GM18907 (cell line): ENCODE measurements around the gene NTF3.

Experiments used
- ATAC-seq: cut with Tn5 transposase; IDR thresholded peaks from one replicate; pipeline ENCODE4 v1.9.1; 2021; ENCODE audit warnings: mild to moderate bottlenecking, moderate library complexity; ENCODE audit not compliant: unreplicated experiment

The NTF3 gene

DNA sequence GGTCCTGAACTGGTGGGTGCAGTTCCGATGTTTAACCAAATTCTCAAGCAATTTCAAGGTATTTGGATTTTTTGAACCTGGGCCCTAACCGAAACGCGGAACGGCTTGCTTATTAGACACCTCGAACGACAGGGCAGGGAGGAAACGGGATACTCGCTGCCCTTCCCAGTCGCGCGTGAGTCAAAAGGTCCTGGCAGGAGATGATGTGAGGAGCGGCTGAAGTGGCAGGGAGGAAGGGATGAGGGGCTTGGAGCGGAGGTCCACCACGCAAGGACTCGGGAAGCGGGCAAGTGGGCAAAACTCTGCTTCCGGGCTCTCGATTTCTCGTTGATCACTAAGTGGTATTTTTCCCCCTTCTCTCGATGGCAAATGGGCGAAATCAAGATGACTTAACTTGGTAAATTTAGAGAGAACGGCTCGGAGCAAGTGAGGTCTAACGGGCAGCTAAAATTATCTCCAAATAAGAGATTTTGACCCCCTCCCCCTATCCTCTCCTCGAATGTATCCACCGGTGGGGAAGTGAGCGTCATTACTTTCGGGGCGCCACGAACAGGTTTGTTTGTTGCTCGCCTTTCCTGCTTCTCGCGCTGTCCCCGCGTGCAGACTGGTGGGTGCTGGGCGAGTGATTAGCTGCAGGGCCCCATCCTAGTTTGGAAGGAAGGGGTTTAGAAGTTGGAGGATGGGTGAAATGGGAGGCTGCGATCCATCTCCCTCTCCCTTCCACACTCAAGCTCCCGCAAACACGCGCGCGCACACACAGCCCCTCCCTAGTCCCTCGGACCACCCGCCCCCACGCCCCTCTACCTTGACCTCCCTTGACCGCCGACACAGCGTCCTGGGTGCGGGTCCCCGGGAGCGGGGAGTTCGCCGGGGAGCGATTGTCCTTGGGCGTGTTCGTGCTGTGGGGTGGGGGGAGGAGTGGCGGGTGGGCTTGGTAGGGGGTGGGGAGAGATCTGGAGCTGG, 986 bp upstream of the NTF3 start:
- no peak for ATAC-seq

- ATAC-seq: no peak
Observed at GRCh38 chr12:5433081-5433844, 1.4 kb downstream of the NTF3 start.

GRCh38 chr12:5433845-5434646, 2.1 kb downstream of the NTF3 start:
- no peak for ATAC-seq

- no peak for ATAC-seq
Observed at GRCh38 chr12:5434647-5435560, 3.0 kb downstream of the NTF3 start.

GRCh38 chr12:5437182-5437583, 5.3 kb downstream of the NTF3 start:
- no peak for ATAC-seq

- ATAC-seq: no peak
Observed at GRCh38 chr12:5437589-5437988, 5.7 kb downstream of the NTF3 start.

DNA sequence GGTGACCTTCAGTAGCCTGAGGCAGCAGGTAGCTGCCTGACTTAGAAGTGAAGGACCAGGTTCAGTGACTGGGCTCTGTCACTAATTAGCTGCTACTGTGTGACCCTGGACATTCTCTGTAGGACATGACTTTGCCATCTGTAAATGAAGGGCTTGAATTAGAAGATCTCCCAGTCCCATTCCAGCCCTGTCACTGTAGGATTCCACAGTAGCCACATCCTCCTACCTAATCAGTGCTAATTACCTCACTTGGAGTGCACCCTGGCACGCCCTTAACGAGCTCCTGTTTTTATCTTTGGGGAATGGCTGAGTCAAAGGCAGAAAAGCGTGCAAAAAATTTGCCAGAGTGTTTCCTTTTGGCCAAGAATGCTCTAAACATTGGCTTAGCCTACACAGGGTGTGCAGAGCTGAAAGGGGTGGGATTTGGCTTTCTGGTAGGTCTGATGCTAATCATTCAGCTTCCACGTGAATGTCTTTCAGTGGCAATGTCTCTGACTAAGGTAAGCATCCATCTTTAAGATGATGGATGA, 6.8 kb downstream of the NTF3 start:
- no peak for ATAC-seq

DNA sequence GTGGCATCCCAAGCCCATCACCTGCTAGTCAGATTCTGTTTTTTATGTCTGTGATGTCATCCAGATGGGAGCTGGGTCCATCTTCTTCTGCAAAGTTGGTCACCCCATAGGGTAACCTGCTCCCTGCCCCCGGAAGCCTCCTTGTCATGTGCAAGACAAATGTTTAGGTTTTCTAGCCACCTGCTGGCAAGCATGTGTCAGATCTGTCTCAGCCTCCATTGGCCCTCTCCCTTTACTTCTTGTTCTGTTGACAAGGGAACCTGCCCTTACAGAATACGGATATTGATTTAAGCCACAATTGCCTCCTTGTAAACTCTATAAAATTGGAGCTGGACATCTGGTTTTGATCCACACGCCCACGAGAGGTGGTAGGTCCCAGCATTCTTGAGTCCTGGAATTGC, 7.5 kb downstream of the NTF3 start:
- ATAC-seq: no peak

DNA sequence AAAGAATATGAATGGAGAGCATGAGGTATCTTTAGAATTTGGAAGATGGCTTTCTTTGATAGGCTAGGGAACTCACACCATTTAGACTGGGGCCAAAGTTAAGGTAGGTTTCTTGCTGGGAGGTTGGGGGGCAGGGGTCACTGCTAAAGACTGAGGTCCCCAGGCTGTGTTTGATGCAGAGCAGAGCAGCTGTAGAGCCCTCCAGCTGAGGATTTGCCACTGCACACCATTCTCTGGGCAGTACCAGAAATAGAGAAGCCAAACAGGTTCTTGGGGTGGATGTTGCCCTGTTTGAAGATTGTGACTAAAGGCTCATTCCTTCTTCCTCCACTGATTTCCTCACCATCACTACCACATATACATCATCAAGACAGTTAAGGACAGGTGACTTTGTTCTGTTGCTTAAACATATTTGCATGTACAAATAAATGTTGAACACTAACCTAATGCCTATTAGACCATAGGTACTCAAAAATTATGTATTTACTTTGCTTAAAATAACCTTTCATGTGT, 7.9 kb downstream of the NTF3 start:
- ATAC-seq: no peak

DNA sequence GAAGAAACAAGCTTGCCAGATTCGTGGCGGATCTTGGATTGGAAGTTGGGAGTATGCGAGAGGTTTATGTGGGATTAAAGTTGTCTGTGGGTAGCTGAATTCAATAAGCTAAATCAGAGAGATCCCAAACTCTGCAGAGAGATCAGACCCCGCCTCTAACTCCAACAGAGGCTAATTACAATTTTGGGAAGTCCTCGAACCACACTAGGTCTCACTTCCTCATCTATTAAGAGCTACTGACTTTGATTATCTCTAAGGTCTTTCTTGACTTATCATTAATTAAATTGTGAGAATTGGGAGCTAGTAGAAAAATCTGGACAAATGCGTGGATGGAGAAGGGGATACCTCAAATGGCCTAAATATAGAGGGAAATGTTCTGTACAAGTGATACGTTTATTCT, 9.1 kb downstream of the NTF3 start:
- ATAC-seq: no peak

DNA sequence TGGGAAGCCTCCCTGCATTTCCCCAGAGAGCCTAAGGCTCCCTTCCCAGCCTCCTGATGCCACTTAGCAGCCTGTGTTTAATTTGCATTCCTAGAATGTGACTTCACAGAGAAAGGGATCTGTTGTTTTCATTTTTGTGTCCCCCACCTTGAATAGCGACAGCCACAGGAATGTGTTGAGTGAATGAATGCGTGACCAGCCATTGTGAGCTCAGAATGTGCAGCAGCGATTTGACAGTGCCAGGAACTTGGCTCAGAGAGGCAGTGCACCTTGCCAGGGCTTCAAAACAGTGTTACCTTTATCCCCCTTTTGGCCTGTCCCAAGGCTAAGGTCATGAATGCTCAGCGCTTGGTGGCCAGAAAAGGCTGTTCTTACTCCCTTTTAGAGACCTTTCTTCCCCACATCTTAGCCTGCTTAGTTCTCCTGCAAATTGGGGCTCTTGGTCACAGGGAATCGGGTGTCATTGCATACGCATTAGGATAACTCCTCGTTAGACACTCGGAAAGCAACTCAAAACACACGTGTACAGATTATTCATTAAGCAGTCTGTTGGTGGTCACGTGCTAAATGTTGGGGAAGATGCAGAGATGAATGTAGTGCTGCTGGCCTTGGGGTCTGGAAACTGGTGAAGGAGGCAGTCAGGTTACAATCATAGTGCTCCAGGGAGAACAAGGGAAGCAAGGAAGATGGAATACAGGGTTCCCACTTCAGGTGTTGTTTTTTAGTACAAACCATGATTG, 9.8 kb downstream of the NTF3 start:
- ATAC-seq: no peak

DNA sequence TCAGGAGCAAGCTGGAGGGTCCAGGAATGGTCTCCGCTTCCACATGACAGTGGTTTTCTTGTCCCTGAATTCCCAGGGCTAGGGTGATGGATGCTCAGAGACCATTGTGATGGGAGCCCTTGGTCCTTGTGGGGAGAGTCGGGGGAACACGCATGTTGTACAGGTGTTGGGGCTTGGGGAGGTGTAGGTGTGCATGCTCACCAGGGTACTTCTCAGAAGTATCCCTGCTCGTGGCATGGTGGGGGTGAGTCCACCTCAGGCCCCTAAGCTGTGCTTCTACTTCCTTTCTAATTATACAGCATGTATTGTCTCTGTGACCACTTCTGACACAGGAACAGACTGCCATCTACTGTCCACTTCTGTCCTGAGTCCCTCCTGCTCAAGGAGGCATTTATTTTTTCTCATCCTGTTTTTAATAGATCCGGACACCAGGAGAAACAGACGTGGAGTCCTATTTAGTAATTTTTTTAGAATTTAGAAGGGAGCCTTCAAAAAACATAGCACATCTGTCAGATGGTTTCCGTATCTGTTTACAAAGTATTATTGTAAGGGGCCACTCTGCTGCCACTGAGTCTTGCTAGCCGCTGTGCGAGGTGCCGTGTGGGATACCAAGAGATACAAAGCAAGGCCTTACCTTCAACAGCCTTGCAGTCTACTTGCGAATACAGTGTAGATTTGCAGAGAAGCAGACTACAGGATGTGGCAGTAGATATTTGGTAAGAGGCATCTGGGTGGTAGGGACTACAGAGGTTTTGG, 10.5 kb downstream of the NTF3 start:
- no peak for ATAC-seq

GRCh38 chr12:5444520-5444919, 12.6 kb downstream of the NTF3 start:
- ATAC-seq: no peak

DNA sequence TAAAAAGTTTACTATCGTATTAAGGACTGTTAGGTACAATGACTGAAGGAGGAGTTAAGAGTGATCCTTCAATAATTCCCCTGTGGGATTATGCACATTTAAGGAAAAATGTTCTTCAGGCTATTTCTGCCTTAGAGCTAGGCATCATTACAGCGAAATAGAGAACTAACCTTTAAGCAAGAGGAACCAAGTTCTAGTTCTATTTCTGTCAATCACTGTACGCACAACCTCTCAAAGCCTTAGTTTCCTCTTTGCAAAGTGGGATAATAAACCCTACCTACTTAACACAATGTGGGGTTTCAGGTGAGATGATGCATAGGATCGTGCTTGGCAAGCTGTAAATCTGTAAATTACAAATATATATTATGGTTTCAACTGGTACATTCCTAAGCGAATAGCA, 15.4 kb downstream of the NTF3 start:
- no peak for ATAC-seq

GRCh38 chr12:5451251-5451650, 19.3 kb downstream of the NTF3 start:
- no peak for ATAC-seq

DNA sequence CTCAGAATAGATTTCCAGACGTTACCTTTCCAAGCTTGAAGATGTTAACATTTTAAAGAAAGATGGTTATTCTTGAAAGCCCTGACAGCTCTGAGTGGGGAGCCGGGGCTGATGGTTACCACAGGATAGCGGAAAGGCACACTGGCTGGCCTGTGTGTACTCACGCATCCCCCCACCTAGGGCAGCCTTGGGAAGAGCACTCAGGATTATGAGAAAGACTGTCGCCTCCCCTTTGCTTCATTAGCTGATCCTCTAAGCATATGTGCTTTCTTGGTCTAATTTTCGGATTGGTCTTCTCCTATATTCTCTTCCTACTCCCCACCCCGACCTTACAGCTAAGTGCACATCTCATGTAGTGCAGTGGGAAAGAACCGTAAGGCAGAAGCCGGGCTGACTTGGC, 20.7 kb downstream of the NTF3 start:
- no peak for ATAC-seq

- no peak for ATAC-seq
Observed at GRCh38 chr12:5453466-5453865, 21.6 kb downstream of the NTF3 start.

- ATAC-seq: no peak
Observed at GRCh38 chr12:5455045-5455444, 23.1 kb downstream of the NTF3 start.
